Heart left ventricle (tissue), 16 donors: ENCODE results near the gene FZD8. TPM values are rescaled to one million over a fixed set of nuclear protein-coding genes. Genes with fewer than 3 reads are reported as not detected.
A peak's percentile ranks its signal among the peaks of the same experiment; 100 is the strongest.

Source experiments
- ATAC-seq, 4 donors: fragments of 200-7000 bp; cut with Tn5 transposase; one replicate each; pipeline ENCODE4 v1.9.1; 2020 to 2022; ENCODE audit warnings: moderate library complexity in 4 of 4, mild to moderate bottlenecking in 3 of 4, moderate number of reproducible peaks in 1 of 4
- DNase-seq, 5 donors: peaks; one replicate each; pipeline ENCODE4 v3.0.0-alpha.2; 2020
- H3K27ac ChIP-seq, 12 donors: fragments of 200-600 bp; sonication (generic) in 4 of 12; one replicate each; pipeline versions ENCODE4 v1.5.0 to v1.8.0; 2016 to 2022; ENCODE audit warnings: mild to moderate bottlenecking in 2 of 12
- H3K27me3 ChIP-seq, 9 donors: fragments of 200-600 bp; sonication (generic) in 2 of 9; one replicate each; pipeline versions ENCODE4 v1.5.1 to v1.8.0; 2016 to 2022; ENCODE audit warnings: mild to moderate bottlenecking in 3 of 9
- H3K36me3 ChIP-seq, 9 donors: fragments of 200-600 bp; sonication (generic) in 2 of 9; one replicate each; pipeline versions ENCODE4 v1.5.0 to v1.8.0; 2018 to 2022; ENCODE audit warnings: mild to moderate bottlenecking in 2 of 9
- H3K4me1 ChIP-seq, 12 donors: fragments of 200-600 bp; sonication (generic) in 4 of 12; one replicate each; pipeline versions ENCODE4 v1.5.0 to v1.8.0; 2016 to 2022; ENCODE audit warnings: mild to moderate bottlenecking in 3 of 12
- H3K4me3 ChIP-seq, 12 donors: fragments of 200-600 bp; sonication (generic) in 4 of 12; one replicate each; pipeline versions ENCODE4 v1.5.0 to v1.8.0; 2017 to 2022; ENCODE audit warnings: mild to moderate bottlenecking in 9 of 12, moderate library complexity in 4 of 12
- H3K9me3 ChIP-seq, 12 donors: fragments of 200-600 bp; sonication (generic) in 4 of 12; one replicate each; pipeline versions ENCODE4 v1.5.0 to v1.8.0; 2016 to 2022; ENCODE audit warnings: mild to moderate bottlenecking in 1 of 12
- POLR2A ChIP-seq, 2 donors: fragments of 450-650 bp; IDR thresholded peaks; one replicate each; pipeline ENCODE4 v1.6.1; 2017; ENCODE audit warnings: antibody characterized with exemption in 2 of 2, mild to moderate bottlenecking in 2 of 2, moderate library complexity in 2 of 2
- WGBS, 4 donors: extraction: QIAGEN DNeasy Blood & Tissue Kit in 2 of 4; methylation state at CpG; one replicate each; pipeline versions ENCODE4 v1.1.5 to v1.1.7; 2013 to 2018; 5-methylcytosine and 5-hydroxymethylcytosine counted together
- intact Hi-C, 10 donors: fragments of 100-400 bp; cut with DNase I; formaldehyde crosslinking; loops; one replicate each; pipeline versions ENCODE4 v1.11.1 to v1.14.2; 2022
- polyA plus RNA-seq, 2 donors: library from polyadenylated mRNA; stranded (reverse); fragments of 200-250 nt; gene quantifications; one replicate each; pipeline ENCODE4 v1.2.3, GENCODE V29; 2013
- total RNA-seq, 9 donors: library from RNA; depleted of rRNA in 2 of 9; stranded (reverse); fragments of >200 nt in 2 of 9; fragmentation: NEBNext Ultra II Directional in 3 of 9; extraction: Animal tissue kit (Norgen Biotek cat#: 25700) in 3 of 9; gene quantifications; one replicate each; pipeline versions ENCODE4 v1.1.0 to v1.2.4, GENCODE V29; 2016 to 2023
- TF ChIP-seq, protein P1 (sequence below), 12 donors: fragments of 200-600 bp; sonication (generic) in 4 of 12; IDR thresholded peaks; one replicate each; pipeline versions ENCODE4 v1.5.0 to v1.8.0; 2018 to 2022; ENCODE audit warnings: antibody characterized with exemption in 12 of 12, mild to moderate bottlenecking in 5 of 12
- donor health status: ischemic (EF 13 %, LVEDD 7.1; RV severe dilation, severe dysfunction).
- donor health status: healthy with polysubstance abuse.
- donor health status: DM: no; HTN: yes; CAD: no.
- donor health status: DM: no; HTN: no; CAD: no.
- donor health status: ischemic (EF 25% LVEDD 6.9; RV normal size, moderate dysfunction).
- donor health status: ischemic (EF 25% LVEDD 5.7; RV mildly dilated, moderate dysfunction).
- donor health status: healthy.
- donor health status: DM: yes; HTN: yes; CAD: no.
- donor health status: ischemic (EF 35%, LVEDD 5.7; RV mildly dilated, moderate dysfunction).
- donor health status: nonischemic (EF 11% LVEDD 7.7; RV severe dilation, severe dysfunction).
- donor health status: DM: yes; HTN: yes; CAD: no.
- donor health status: PGD.
- donor health status: ischemic (EF 29% LVEDD 5.4; RV normal size, mild dysfunction).
- donor health status: nonischemic (EF 23%, LVEDD 6.1; RV moderate dilation, normal function).

The FZD8 gene
- total and polyA plus RNA-seq, 11 donors, result 1.9 to 17.1 (median 7.8) TPM

DNA sequence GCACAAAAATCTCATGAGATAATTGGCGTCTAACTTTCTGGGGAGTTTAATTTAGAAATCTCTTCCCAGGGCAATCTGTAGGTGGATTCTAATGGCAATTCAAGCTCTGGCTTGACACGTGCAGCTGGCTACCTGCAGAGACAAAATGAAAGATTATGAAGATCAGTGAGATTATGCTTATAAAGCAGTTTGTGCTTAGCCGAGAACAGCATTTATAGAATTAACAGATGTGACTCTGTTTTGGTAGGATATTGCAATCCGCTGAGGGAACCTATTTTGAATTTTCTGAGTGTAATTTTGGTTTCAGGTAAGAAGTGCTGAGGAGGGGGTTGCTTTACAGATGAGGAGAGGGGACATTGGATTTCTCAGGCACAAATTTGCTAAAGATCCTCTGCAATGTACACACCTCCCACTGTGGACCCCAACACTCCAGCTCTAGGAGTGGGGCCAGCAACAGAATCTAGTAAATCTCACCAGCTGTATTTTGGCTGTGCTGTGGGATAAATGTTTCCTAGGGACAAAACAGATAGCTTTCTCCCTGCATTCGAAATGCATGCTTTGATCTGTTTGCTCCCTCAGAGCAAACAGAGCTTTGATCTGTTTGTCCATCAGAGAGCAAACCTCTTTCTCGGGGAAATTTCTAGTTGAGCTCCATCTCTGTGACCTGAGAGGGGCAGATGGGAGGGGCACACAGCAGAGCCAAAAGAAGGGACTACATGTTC is 29.6 kb downstream of the FZD8 start:
- Histone ChIP-seq H3K27ac (no peak overlapping the region), H3K27me3 (peaks cover 0 to 25% (median 16%) of the 10 kb centered on the region in 9 donors), H3K4me1 (peaks cover 0 to 9% (median 2%) of the 10 kb centered on the region in 12 donors), H3K4me3 (no peak overlapping the region), H3K9me3 (no peaks in the 10 kb centered on the region), H3K36me3 (no peaks in the 10 kb centered on the region)
- ATAC-seq (no peak), DNase-seq (no peak)
- TF ChIP-seq, protein P1, sequence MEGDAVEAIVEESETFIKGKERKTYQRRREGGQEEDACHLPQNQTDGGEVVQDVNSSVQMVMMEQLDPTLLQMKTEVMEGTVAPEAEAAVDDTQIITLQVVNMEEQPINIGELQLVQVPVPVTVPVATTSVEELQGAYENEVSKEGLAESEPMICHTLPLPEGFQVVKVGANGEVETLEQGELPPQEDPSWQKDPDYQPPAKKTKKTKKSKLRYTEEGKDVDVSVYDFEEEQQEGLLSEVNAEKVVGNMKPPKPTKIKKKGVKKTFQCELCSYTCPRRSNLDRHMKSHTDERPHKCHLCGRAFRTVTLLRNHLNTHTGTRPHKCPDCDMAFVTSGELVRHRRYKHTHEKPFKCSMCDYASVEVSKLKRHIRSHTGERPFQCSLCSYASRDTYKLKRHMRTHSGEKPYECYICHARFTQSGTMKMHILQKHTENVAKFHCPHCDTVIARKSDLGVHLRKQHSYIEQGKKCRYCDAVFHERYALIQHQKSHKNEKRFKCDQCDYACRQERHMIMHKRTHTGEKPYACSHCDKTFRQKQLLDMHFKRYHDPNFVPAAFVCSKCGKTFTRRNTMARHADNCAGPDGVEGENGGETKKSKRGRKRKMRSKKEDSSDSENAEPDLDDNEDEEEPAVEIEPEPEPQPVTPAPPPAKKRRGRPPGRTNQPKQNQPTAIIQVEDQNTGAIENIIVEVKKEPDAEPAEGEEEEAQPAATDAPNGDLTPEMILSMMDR (IDR thresholded peaks at IDR 0.05), result no peak
- TF ChIP-seq POLR2A (IDR thresholded peaks at IDR 0.05), result no peak
- intact Hi-C loops, result no loop called here
- 63 to 69% (median 66%) methylated on average over 6 of the region's 6 CpGs for WGBS, 4 donors

DNA sequence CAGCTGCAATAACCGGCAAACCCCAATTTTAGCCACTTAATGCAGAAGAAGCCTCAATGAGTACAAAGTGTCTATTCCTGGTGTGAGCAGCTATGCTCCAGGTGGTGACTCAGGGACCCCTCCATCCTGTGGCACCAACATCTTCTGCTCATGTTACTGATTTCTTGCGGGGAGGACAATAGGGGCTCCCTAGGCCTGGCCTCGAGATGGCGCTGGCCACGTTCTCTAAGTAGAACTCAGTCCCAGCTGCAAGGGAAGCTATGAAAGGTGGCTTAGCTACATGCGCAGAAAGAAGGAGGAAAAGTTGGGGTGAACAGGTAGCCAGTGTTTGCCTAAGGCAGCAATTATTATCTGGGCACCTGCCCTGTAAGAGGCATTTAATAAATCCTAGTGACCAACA is 30.3 kb downstream of the FZD8 start:
- ATAC-seq (no peak), DNase-seq (no peak)
- Histone ChIP-seq H3K36me3 (no peaks in the 10 kb centered on the region), H3K9me3 (no peaks in the 10 kb centered on the region), H3K27ac (no peak overlapping the region), H3K4me3 (no peak overlapping the region), H3K4me1 (peaks cover 0 to 12% (median 2%) of the 10 kb centered on the region in 12 donors), H3K27me3 (peaks cover 0 to 30% (median 23%) of the 10 kb centered on the region in 9 donors)
- TF ChIP-seq, protein P1 (IDR thresholded peaks at IDR 0.05), result no peak
- TF ChIP-seq POLR2A (IDR thresholded peaks at IDR 0.05), result no peak
- 78 to 85% (median 81%) methylated on average over 6 of the region's 6 CpGs for WGBS, 4 donors
- intact Hi-C loops, result no loop called here

DNA sequence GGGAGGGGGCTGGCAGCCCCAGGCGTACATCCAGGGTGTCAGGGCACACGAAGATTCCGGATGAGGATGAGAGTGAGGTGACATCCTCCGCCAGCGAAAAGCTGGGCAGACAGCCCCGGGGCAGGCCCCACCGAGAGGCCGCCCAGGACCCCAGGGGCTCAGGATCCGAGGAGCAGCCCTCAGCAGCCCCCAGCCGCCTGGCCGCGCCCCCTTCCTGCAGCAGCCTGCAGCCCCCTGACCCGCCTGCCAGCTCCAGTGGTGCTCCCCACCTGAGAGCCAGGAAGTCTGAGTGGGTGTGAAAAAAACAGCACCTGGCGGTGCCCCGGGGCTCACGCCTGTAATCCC is 33.8 kb downstream of the FZD8 start:
- intact Hi-C loops, result loop anchor here in 1 of 10 donors (10.0 kb wide), 1 partner anchor 363 kb away; no protein-coding TSS in a partner anchor
- ATAC-seq (peak in 1 of 4 donors; percentile 21), DNase-seq (no peak)
- TF ChIP-seq, protein P1 (IDR thresholded peaks at IDR 0.05), result no peak
- TF ChIP-seq POLR2A (IDR thresholded peaks at IDR 0.05), result no peak
- no peaks in the 10 kb centered on the region for H3K9me3 ChIP-seq
- H3K36me3 ChIP-seq, result no peaks in the 10 kb centered on the region
- no peak overlapping the region for H3K27ac ChIP-seq
- H3K27me3 ChIP-seq, result peaks cover 0 to 36% (median 26%) of the 10 kb centered on the region in 9 donors
- H3K4me3 ChIP-seq, result peak overlapping the region; percentile 37 to 62 (median 52)
- H3K4me1 ChIP-seq, result peaks cover 0 to 12% (median 2%) of the 10 kb centered on the region in 12 donors
- 60 to 73% (median 65%) methylated on average over 4 to 16 of the region's 16 CpGs for WGBS, 4 donors

DNA sequence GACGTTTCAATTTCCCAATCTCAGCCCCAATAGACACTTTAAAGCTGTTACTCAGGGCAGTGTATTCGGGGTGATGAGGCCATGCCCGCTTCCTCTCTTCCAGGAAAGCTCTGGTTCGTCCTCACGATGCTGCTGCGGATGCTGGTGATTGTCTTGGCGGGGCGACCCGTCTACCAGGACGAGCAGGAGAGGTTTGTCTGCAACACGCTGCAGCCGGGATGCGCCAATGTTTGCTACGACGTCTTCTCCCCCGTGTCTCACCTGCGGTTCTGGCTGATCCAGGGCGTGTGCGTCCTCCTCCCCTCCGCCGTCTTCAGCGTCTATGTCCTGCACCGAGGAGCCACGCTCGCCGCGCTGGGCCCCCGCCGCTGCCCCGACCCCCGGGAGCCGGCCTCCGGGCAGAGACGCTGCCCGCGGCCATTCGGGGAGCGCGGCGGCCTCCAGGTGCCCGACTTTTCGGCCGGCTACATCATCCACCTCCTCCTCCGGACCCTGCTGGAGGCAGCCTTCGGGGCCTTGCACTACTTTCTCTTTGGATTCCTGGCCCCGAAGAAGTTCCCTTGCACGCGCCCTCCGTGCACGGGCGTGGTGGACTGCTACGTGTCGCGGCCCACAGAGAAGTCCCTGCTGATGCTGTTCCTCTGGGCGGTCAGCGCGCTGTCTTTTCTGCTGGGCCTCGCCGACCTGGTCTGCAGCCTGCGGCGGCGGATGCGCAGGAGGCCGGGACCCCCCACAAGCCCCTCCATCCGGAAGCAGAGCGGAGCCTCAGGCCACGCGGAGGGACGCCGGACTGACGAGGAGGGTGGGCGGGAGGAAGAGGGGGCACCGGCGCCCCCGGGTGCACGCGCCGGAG is 34.4 kb downstream of the FZD8 start:
- 6 to 9% (median 8%) methylated on average over 65 to 78 of the region's 78 CpGs for WGBS, 4 donors
- peak in 2 of 5 donors; percentile 26 to 59 for DNase-seq
- Histone ChIP-seq H3K9me3 (no peaks in the 10 kb centered on the region), H3K4me1 (peaks cover 0 to 12% (median 2%) of the 10 kb centered on the region in 12 donors), H3K4me3 (peak overlapping the region; percentile 37 to 62 (median 52)), H3K36me3 (no peaks in the 10 kb centered on the region), H3K27me3 (peaks cover 0 to 36% (median 26%) of the 10 kb centered on the region in 9 donors), H3K27ac (no peak overlapping the region)
- peak in 2 of 4 donors; percentile 26 to 55 for ATAC-seq
- no peak for TF ChIP-seq POLR2A (IDR thresholded peaks at IDR 0.05)
- TF ChIP-seq, protein P1 (IDR thresholded peaks at IDR 0.05), result no peak
- intact Hi-C loops, result loop anchor here in 1 of 10 donors (10.0 kb wide), 1 partner anchor 363 kb away; no protein-coding TSS in a partner anchor
